H1 (cell line): ENCODE measurements around the gene NODAL. TPM values are rescaled to one million over a fixed set of nuclear protein-coding genes. Genes with fewer than 3 reads are reported as not detected.
A peak's percentile ranks its signal among the peaks of the same experiment; 100 is the strongest.

Source experiments
- ATF2 ChIP-seq: IDR thresholded peaks from 2 replicates; pipeline ENCODE4 v1.6.1; 2012; ENCODE audit warnings: low read length, inconsistent platforms
- BACH1 ChIP-seq: IDR thresholded peaks from 2 replicates; pipeline ENCODE4 v1.6.1; 2012; ENCODE audit warnings: low read length, improper control_type of control experiment
- BRCA1 ChIP-seq: IDR thresholded peaks from 2 replicates; pipeline ENCODE4 v1.6.1; 2012; ENCODE audit warnings: low read depth, low read length, improper control_type of control experiment
- CEBPB ChIP-seq: IDR thresholded peaks from 2 replicates; pipeline ENCODE4 v1.6.1; 2012; ENCODE audit warnings: low read depth, low read length
- EP300 ChIP-seq, 2 experiments: IDR thresholded peaks; 1 replicate in 1 of 2; 2 replicates in 1 of 2; pipeline ENCODE4 v1.6.1; 2011 to 2012; ENCODE audit warnings: low read depth in 2 of 2, low read length in 2 of 2, mild to moderate bottlenecking in 2 of 2, borderline replicate concordance in 1 of 2, inconsistent platforms in 1 of 2, moderate library complexity in 1 of 2
- EZH2 ChIP-seq: fragments of 200-600 bp; sonication (generic); IDR thresholded peaks from 2 replicates; pipeline ENCODE4 v1.7.1; 2012; ENCODE audit warnings: low read depth, mild to moderate bottlenecking, moderate library complexity, low read length, inconsistent platforms; ENCODE audit not compliant: severe bottlenecking
- GTF2F1 ChIP-seq: IDR thresholded peaks from 2 replicates; pipeline ENCODE4 v1.6.1; 2012; ENCODE audit warnings: low read depth, low read length, improper control_type of control experiment, borderline replicate concordance
- KDM1A ChIP-seq: fragments of 200-600, 300-600 bp; sonication (generic); IDR thresholded peaks from 2 replicates; pipeline ENCODE4 v1.7.1; 2016; ENCODE audit warnings: mild to moderate bottlenecking, low read length, borderline replicate concordance
- POLR2A ChIP-seq, 2 experiments: IDR thresholded peaks; 1 replicate in 1 of 2; 2 replicates in 1 of 2; pipeline ENCODE4 v1.6.1; 2011; ENCODE audit warnings: low read depth in 2 of 2, low read length in 2 of 2, mild to moderate bottlenecking in 2 of 2; ENCODE audit errors: control extremely low read depth in 1 of 2
- RBBP5 ChIP-seq: IDR thresholded peaks from 2 replicates; pipeline ENCODE4 v1.7.1; 2012; ENCODE audit warnings: low read depth, mild to moderate bottlenecking, inconsistent platforms, low read length, moderate library complexity, borderline replicate concordance
- RXRA ChIP-seq: IDR thresholded peaks from 2 replicates; pipeline ENCODE4 v1.6.1; 2011; ENCODE audit warnings: low read depth, mild to moderate bottlenecking, low read length, moderate library complexity; ENCODE audit not compliant: insufficient read depth
- SAP30 ChIP-seq: fragments of 300-600 bp; sonication (generic); IDR thresholded peaks from 2 replicates; pipeline ENCODE4 v1.7.1; 2012; ENCODE audit warnings: low read length, moderate library complexity, mild to moderate bottlenecking, inconsistent platforms; ENCODE audit not compliant: insufficient read depth, insufficient replicate concordance
- SIN3A ChIP-seq, 2 experiments: IDR thresholded peaks in 1 of 2; conservative IDR thresholded peaks in 1 of 2; 2 replicates each; pipeline ENCODE4 v1.6.1; 2011 to 2012; ENCODE audit warnings: low read length in 2 of 2, improper control_type of control experiment in 1 of 2, low read depth in 1 of 2, mild to moderate bottlenecking in 1 of 2
- SIRT6 ChIP-seq: IDR thresholded peaks from one replicate; pipeline ENCODE4 v1.7.1; 2012; ENCODE audit warnings: low read length, inconsistent platforms
- SP2 ChIP-seq: IDR thresholded peaks from 2 replicates; pipeline ENCODE4 v1.6.1; 2012; ENCODE audit warnings: mild to moderate bottlenecking, low read length, inconsistent platforms
- SRF ChIP-seq: IDR thresholded peaks from 2 replicates; pipeline ENCODE4 v1.6.1; 2011; ENCODE audit warnings: mild to moderate bottlenecking, low read depth, low read length, moderate library complexity
- TAF1 ChIP-seq: IDR thresholded peaks from 2 replicates; pipeline ENCODE4 v1.6.1; 2011; ENCODE audit warnings: mild to moderate bottlenecking, low read depth, low read length
- TEAD4 ChIP-seq: IDR thresholded peaks from 2 replicates; pipeline ENCODE4 v1.6.1; 2012; ENCODE audit warnings: low read depth, low read length, inconsistent platforms, mixed read lengths
- ZNF274 ChIP-seq: IDR thresholded peaks from 2 replicates; pipeline ENCODE4 v1.7.0; 2012; ENCODE audit warnings: low read length, borderline replicate concordance; ENCODE audit errors: extremely low read depth
- polyA plus RNA-seq, 7 experiments: library from polyadenylated mRNA; depleted of rRNA in 3 of 7; stranded (reverse) in 5 of 7; unstranded in 2 of 7; fragments of >200 nt in 5 of 7; fragments of 200-250 nt in 2 of 7; gene quantifications; 1 replicate in 5 of 7; 2 replicates in 1 of 7; 4 replicates in 1 of 7; pipeline versions ENCODE4 v1.2.1 to v1.2.3, GENCODE V29; 2011 to 2013; ENCODE audit warnings: missing spikeins in 2 of 7, mixed read lengths in 2 of 7
- total RNA-seq: library from RNA; stranded (reverse); fragmentation: NEBNext Ultra II Directional; extraction: Animal tissue kit (Norgen Biotek cat#: 25700); gene quantifications from 2 replicates; pipeline ENCODE4 v1.2.1, GENCODE V29; 2021
- TF ChIP-seq, protein P1 (sequence below): IDR thresholded peaks from 2 replicates; pipeline ENCODE4 v1.6.1; 2011; ENCODE audit warnings: low read depth, mild to moderate bottlenecking, low read length; ENCODE audit not compliant: insufficient read depth
- TF ChIP-seq, protein P2 (sequence below): IDR thresholded peaks from 2 replicates; pipeline ENCODE4 v1.6.1; 2012; ENCODE audit warnings: inconsistent platforms

NODAL gene
- total and polyA plus RNA-seq, 2 of the 8 experiments (the other 6 are each of a cell fraction or from before 2014, with no cell fraction given) = 2.0 to 7.3 TPM

- no peak for TF ChIP-seq SRF
- TF ChIP-seq, protein P1, sequence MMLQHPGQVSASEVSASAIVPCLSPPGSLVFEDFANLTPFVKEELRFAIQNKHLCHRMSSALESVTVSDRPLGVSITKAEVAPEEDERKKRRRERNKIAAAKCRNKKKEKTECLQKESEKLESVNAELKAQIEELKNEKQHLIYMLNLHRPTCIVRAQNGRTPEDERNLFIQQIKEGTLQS = no peak
- TF ChIP-seq SAP30 = no peak
- no peak for TF ChIP-seq EP300 (IDR thresholded peaks at IDR 0.05; ENCODE audit: borderline replicate concordance in 1 of 2, low read depth in 2 of 2, low read length in 2 of 2)
- TF ChIP-seq TAF1 = no peak
- peak in 1 of 2 experiments; percentile 14; a peak in 1 of 4 replicates for TF ChIP-seq SIN3A (conservative IDR thresholded peaks at IDR 0.05 in 1 of 2, IDR thresholded peaks at IDR 0.05 in 1 of 2; ENCODE audit: low read depth in 1 of 2, low read length in 2 of 2)
- no peak for TF ChIP-seq ATF2
- no peak for TF ChIP-seq EZH2
- no peak for TF ChIP-seq BACH1
- TF ChIP-seq POLR2A (IDR thresholded peaks at IDR 0.05; ENCODE audit: control extremely low read depth in 1 of 2, low read depth in 2 of 2, low read length in 2 of 2) = 0 out of 3 replicates have a peak, but pooled peaks of 1 of the 2 experiments have one; percentile 19
- TF ChIP-seq TEAD4 = peak; percentile 61
- peak; percentile 89 for TF ChIP-seq CEBPB
- no peak for TF ChIP-seq KDM1A
- TF ChIP-seq ZNF274 = no peak
- no peak for TF ChIP-seq SIRT6
- no peak for TF ChIP-seq RXRA
- TF ChIP-seq RBBP5 = no peak
- TF ChIP-seq, protein P2, sequence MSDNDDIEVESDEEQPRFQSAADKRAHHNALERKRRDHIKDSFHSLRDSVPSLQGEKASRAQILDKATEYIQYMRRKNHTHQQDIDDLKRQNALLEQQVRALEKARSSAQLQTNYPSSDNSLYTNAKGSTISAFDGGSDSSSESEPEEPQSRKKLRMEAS = no peak
- TF ChIP-seq GTF2F1 = no peak
- no peak for TF ChIP-seq SP2
- no peak for TF ChIP-seq BRCA1
These were observed 36.2 kb downstream of the NODAL start (continued) for GRCh38 chr10:70405037-70405824.
